ENCODE results near the gene CYB561.

Gene CYB561

DNA sequence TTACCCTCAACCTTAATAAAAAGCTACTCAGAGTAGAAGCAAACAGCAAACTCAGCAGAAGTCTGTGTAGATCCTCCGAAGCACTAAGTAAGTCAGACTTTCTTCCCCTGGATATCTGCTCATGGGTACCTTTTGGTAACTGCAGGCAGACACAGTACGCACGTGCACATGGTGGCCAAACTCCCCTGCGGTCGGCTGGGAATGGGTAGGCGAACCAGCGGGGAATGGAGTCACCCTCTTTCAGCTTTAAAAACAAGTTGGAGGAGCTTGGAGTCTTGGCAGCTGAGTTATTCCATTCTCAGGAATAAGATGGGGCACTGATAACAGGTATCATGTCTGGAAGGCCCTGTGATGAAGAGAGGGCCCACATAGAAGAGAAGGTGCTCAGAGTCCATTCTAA, 16.3 kb downstream of the CYB561 start:
- TF ChIP-seq POLR2AphosphoS5 (IDR thresholded peaks at IDR 0.05; ENCODE audit: low read depth, low read length) (no peak), SIN3A (IDR thresholded peaks at IDR 0.05; ENCODE audit: borderline replicate concordance, insufficient read depth, low read length) (no peak), FOXP2 (optimal IDR thresholded peaks at IDR 0.05; ENCODE audit: borderline replicate concordance, extremely low read depth, extremely low read length, insufficient read depth) (no peak), TAF1 (IDR thresholded peaks at IDR 0.05; ENCODE audit: borderline replicate concordance, insufficient read depth, low read length) (no peak)
- TF ChIP-seq, protein P1, sequence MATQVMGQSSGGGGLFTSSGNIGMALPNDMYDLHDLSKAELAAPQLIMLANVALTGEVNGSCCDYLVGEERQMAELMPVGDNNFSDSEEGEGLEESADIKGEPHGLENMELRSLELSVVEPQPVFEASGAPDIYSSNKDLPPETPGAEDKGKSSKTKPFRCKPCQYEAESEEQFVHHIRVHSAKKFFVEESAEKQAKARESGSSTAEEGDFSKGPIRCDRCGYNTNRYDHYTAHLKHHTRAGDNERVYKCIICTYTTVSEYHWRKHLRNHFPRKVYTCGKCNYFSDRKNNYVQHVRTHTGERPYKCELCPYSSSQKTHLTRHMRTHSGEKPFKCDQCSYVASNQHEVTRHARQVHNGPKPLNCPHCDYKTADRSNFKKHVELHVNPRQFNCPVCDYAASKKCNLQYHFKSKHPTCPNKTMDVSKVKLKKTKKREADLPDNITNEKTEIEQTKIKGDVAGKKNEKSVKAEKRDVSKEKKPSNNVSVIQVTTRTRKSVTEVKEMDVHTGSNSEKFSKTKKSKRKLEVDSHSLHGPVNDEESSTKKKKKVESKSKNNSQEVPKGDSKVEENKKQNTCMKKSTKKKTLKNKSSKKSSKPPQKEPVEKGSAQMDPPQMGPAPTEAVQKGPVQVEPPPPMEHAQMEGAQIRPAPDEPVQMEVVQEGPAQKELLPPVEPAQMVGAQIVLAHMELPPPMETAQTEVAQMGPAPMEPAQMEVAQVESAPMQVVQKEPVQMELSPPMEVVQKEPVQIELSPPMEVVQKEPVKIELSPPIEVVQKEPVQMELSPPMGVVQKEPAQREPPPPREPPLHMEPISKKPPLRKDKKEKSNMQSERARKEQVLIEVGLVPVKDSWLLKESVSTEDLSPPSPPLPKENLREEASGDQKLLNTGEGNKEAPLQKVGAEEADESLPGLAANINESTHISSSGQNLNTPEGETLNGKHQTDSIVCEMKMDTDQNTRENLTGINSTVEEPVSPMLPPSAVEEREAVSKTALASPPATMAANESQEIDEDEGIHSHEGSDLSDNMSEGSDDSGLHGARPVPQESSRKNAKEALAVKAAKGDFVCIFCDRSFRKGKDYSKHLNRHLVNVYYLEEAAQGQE (IDR thresholded peaks at IDR 0.05; ENCODE audit: insufficient read depth in 1 of 2, low read depth in 2 of 2, low read length in 2 of 2), result no peak

DNA sequence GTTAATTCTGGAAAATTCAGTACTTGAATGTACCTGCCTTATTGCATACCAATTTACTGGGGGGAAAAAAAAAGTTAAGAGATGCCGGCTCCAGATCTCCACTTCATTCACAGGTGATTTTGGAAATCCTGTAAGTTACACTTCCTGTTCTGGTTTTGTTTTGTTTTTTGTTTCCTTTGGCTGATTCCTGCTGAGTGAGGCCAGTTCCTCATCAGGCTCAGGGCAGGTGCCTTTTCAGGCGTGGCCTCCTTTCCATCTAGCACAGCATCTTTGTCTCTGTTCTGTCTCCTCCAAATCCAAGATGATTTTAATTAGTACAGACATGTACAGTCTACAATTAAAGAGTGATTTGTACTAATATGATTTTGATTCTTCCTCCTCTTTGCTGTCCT, 19.2 kb downstream of the CYB561 start:
- TF ChIP-seq FOXP2 (optimal IDR thresholded peaks at IDR 0.05; ENCODE audit: borderline replicate concordance, extremely low read depth, extremely low read length, insufficient read depth) (no peak), TAF1 (IDR thresholded peaks at IDR 0.05; ENCODE audit: borderline replicate concordance, insufficient read depth, low read length) (no peak), POLR2AphosphoS5 (IDR thresholded peaks at IDR 0.05; ENCODE audit: low read depth, low read length) (no peak), SIN3A (IDR thresholded peaks at IDR 0.05; ENCODE audit: borderline replicate concordance, insufficient read depth, low read length) (no peak)
- TF ChIP-seq, protein P1 (IDR thresholded peaks at IDR 0.05; ENCODE audit: insufficient read depth in 1 of 2, low read depth in 2 of 2, low read length in 2 of 2), result no peak

DNA sequence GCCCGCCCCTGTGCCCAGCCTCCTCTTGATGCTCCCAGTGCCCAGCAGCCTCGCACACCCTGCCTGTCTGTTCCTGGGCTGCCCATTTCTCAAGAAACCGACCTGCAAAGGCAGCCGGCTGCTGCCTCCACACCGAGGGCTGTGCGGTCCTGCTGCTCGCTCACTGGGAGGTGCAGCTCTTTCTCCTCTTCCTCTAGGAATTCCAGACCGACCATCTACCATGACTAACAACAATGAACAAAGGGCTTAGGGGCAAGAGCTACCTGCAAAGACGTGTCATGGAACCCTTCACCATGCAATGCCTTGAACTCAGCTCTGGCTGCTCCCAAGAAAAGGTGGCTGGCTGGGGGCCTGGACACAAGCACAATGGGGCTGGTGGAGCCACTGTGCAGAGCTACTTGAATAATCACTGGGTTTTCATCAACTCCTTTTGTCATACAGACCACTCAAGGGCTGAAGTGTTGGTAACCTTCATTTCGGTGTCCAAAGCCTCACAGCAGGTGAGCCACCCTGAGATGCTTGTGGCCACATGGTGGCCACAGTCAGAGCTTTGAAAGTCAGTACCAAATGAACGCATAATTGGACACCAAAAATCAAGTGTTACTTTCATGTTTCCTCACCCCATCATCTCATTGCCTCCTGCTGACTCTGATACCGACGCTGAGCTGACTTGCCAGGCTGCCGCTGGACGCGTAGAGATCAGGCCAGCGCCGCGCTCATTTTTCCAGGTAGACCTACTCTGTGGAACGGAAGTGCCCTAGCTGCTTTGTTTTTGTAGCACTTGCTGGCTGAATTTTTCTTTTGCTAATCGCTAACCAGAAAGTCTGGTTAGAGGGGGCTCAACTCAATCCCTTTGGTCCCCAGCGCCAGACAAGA, 19.8 kb downstream of the CYB561 start:
- no peak for TF ChIP-seq TAF1 (IDR thresholded peaks at IDR 0.05; ENCODE audit: borderline replicate concordance, insufficient read depth, low read length)
- no peak for TF ChIP-seq SIN3A (IDR thresholded peaks at IDR 0.05; ENCODE audit: borderline replicate concordance, insufficient read depth, low read length)
- TF ChIP-seq, protein P1 (IDR thresholded peaks at IDR 0.05; ENCODE audit: insufficient read depth in 1 of 2, low read depth in 2 of 2, low read length in 2 of 2), result no peak
- TF ChIP-seq POLR2AphosphoS5 (IDR thresholded peaks at IDR 0.05; ENCODE audit: low read depth, low read length), result no peak
- no peak for TF ChIP-seq FOXP2 (optimal IDR thresholded peaks at IDR 0.05; ENCODE audit: borderline replicate concordance, extremely low read depth, extremely low read length, insufficient read depth)

DNA sequence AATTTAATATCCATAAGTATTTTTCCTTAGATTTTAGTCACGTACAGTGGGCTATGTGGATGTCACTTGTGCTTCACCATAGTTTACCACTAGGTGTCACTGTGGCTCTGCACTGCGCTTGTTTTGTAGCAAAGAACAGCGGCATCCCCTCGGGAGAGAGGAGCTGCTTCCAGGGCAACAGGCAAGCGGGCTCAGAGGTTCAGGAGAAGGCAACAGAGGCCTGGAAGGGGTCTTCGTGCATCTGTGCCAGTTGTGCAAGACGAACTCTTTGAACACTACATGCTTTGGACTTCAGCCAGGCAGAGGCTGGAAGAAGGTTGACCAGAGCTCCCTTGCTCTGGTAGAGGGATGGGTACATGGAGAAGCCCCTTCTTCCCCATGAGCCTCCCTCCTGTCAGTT, 20.6 kb downstream of the CYB561 start:
- TF ChIP-seq POLR2AphosphoS5 (IDR thresholded peaks at IDR 0.05; ENCODE audit: low read depth, low read length), result no peak

DNA sequence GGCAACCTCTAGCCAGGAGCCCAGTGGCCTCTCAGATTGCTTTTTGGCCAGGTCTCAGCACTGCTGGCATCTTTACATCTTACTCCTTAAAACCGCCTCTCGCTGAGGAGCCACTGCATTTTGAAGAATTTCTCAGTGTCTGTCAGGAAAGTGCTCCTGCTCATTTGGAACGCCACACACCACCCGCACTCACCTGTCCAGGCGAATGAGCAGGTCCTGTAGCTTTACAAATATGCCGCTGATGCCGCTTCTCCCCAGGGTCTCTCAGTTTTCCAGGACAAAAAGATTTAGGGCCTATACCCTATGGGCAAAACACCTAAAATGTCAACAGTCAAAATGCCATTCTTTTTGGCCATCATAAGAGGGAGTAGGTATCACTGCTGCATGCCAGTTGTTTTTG, 22.1 kb downstream of the CYB561 start:
- TF ChIP-seq, protein P1 (IDR thresholded peaks at IDR 0.05; ENCODE audit: insufficient read depth in 1 of 2, low read depth in 2 of 2, low read length in 2 of 2), result no peak
- no peak for TF ChIP-seq TAF1 (IDR thresholded peaks at IDR 0.05; ENCODE audit: borderline replicate concordance, insufficient read depth, low read length)
- no peak for TF ChIP-seq POLR2AphosphoS5 (IDR thresholded peaks at IDR 0.05; ENCODE audit: low read depth, low read length)
- no peak for TF ChIP-seq FOXP2 (optimal IDR thresholded peaks at IDR 0.05; ENCODE audit: borderline replicate concordance, extremely low read depth, extremely low read length, insufficient read depth)
- TF ChIP-seq SIN3A (IDR thresholded peaks at IDR 0.05; ENCODE audit: borderline replicate concordance, insufficient read depth, low read length), result no peak
